GF-D8 (cell line): Measurements from ENCODE around the gene STMN3.
"Not testable (repeated sequence)": the region's sequence is repeated elsewhere in the genome, so short reads cannot be mapped to it uniquely, and the experiment has no call there.

ENCODE experiments used
- DNase-seq: peaks from one replicate; lab custom pipeline; 2025; lab: John Stamatoyannopoulos, UW

The STMN3 gene

DNA sequence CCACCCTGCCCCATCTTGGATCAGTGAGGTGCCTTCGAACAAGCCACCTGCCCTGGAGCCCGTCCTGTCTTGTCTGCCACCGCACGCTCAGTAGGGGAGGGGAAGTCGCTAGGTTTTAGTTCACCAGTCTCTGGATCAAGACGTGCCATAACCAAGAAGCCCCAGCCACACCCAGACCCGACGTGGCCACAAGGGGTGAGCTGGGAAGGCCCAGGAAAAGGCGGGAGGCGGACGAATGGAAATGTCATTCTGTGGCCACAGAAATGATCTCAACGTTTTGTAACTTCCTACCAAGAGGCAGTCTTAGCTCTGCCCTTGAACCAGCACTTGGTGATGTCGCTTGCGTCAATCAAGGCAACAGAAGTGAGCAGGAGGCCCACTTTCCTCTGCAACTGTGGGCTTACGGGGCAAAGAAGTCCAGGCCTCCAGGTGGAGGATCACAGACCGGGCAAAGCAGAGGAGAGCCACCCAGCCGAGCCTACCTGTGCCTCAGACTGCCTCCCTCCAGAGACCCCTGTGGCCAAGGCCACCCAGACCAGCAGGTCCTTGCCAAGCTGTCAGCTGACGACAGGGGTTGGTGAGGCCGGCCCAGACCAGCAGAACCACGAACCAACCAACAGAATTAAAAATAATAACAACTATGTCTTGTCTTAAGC is 40.8 kb downstream of the STMN3 start:
- DNase-seq: peak; percentile 86

DNA sequence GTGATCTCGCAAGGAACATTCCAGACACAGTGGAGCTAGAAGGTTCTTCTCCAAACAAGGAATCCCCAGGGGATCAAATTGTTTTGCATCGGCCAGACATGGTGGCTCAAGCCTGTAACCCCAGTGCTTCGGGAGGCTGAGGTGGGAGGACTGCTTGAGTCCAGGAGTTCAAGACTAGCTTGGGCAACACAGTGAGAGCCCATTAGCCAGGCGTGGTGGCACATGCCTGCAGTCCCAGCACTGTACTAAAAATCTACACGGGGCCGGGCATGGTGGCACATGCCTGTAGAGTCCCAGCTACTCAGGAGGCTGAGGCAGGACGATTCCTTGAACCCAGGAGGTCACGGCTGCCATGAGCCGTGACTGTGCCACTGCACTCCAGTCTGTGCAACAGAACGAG is 41.6 kb downstream of the STMN3 start:
- no peak for DNase-seq

DNA sequence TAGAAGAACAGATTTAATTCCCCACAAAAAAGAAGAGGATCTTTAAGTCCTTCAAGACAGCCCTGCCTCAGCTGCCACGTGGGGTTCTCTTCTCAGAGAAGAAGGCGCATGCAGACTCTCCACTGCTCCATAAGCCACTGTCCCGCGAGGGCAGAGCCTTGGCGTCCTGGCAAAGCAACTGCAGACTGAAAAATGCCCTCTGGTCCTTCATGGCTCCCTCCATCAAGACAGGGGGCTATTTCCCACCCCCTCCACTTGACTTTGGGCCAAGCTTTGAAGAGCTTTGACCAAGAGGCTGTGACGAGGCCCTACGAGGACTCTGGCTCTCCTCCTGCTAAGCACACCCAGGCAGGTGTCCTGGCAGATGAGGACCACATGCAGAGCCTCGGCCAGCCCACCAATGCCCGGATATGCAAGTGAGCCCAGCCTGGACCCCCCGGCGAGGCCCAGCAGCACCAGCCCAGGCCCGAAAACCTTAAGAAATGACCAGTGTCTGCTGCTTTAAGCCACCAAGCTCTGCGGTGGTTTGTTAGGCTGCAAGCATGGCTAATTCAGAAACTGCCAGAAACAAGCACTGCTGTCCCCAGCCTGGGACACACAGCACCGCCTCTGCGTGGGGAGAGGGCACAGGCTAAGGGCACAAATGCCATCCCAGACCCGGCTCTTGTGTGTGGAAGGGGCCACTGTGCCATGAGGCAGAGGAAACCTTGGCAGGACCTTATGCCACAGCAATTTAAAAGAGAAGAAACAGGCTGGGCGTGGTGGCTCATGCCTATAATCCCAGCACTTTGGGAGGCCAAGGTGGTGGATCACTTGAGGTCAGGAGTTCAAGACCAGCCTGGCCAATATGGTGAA is 42.4 kb downstream of the STMN3 start:
- DNase-seq: no peak

DNA sequence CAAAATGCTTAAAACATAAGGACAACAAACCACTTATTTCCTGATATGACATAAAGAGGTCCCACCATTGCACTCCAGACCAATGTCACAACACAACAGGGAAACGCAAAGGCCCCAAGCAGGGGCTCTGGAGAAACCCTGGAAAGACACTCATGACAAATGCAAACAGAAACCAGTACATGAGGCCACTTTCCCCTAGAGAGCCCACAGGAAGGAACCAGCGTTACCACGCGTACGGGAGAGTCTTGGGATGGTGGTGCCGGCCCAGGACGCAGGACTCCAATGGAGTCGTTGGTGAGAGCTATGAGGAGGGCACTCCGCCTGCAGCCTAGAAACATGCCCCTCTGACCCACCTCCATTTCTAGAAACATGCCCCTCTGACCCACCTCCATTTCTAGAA is 46.5 kb downstream of the STMN3 start:
- no peak for DNase-seq

DNA sequence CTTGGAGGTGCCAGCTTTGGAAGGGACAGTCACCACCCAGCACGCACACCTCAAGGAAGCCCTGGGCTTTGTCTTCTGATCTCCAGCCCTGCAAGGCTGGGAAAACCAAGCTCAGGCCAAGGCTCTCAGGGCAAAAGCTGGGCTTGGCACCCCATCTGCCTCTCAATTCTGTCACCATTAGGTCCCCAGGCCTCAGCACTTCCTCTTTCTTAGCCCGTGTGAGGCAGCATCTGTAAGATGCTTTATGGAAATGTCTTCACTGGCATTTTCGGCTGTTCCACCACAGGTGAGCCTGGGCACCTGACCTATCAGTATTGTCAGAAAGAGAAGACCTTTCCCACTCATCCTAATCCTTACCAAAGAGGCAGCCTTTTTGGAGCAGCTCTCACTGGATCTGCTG is 50.9 kb downstream of the STMN3 start:
- no peak for DNase-seq

- DNase-seq: not testable (repeated sequence)
These were observed 51.5 kb downstream of the STMN3 start for GRCh38 chr20:63601679-63602078.

DNA sequence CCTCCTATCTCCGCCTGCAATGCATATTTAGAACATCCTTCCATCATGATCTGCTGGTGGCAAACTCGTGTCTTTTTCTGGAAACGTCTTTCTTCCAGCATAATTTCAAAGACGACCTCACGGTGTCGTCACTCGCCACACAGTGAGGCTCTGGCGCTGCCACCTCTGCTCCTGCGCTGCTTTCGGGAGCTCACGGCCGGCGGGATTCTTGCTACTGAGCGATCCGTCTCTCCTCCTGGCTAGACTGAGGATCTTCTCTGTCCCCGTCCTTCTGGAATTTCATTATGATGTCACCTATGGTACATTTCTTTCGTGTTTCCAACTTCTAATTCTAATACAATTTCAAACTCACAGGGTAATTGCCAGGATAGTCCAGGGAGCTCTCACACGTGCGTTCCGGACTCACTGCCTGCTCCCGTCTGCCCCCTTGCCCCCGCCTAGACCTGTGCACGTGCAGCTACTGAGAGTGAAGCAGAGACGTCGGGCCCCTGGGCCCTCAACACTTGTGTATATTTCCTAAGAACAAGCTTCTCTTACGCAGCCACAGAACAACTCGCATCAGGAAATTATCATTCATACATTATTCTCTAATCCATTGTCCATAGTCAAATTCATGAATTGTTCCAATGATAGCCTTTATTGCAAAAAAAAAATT is 53.7 kb downstream of the STMN3 start:
- no peak for DNase-seq

- DNase-seq: no peak
These were observed 54.5 kb downstream of the STMN3 start for GRCh38 chr20:63598479-63599395.

GRCh38 chr20:63597651-63598478 is 55.4 kb downstream of the STMN3 start:
- no peak for DNase-seq

GRCh38 chr20:63596423-63596822 is 56.8 kb downstream of the STMN3 start:
- no peak for DNase-seq

- no peak for DNase-seq
These were observed 57.7 kb downstream of the STMN3 start for GRCh38 chr20:63595416-63596127.

- no peak for DNase-seq
These were observed 59.1 kb downstream of the STMN3 start for GRCh38 chr20:63594043-63594561.

DNA sequence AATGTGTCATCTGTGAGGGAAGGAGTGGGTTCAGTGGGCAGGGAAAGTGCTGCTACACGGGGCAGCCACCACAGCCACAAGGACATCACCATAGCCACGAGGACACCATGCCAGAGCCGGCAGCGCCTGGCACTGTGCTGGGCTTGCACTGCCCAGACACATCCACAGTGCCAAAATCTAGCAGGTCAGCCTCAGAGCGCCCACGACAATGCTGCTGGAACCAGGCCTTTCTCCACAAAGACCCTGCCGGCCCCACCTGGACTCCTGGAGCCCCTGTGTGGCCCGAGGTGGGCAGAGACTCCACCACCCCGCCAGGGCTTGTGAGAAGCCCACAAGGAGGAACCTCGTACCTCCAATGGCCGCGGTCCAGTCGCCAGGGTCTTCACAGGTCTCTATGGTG is 60.6 kb downstream of the STMN3 start:
- no peak for DNase-seq

DNA sequence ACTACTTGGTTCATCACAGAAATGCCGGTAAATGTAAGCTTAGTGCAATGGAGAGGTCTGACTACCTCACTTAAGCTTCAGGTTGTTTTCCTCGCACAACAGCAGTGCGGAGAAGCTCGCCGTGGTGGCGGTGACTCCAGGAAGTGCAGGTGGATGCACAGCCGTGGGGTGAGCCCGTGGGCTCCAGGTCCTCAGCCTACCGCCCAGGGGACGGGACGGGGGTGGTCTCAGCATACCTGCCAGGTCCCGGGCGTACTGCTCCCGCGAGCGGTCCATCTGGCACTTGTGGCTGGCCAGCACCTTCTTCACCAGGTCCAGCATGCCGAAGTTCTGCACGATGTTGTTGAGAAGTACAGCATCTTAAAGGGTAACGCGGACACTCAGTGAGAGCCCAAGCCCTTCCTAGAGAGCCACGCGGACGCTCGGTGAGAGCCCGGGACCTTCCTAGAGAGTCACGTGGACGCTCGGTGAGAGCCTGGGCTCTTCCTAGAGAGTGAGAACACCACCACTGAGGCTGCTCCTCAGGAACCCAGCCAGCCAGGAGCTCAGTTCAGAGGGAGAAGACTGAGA is 61.4 kb downstream of the STMN3 start:
- no peak for DNase-seq

- no peak for DNase-seq
These were observed 62.1 kb downstream of the STMN3 start for GRCh38 chr20:63591147-63591533.

- no peak for DNase-seq
These were observed 62.7 kb downstream of the STMN3 start for GRCh38 chr20:63590218-63591146.
